ENCODE measurements around the gene CD80. TPM values are rescaled to one million over a fixed set of nuclear protein-coding genes. Genes with fewer than 3 reads are reported as not detected.

The CD80 gene
- polyA plus RNA-seq, 1 of the 3 experiments (the other 2 are of a cell fraction), result not detected

DNA sequence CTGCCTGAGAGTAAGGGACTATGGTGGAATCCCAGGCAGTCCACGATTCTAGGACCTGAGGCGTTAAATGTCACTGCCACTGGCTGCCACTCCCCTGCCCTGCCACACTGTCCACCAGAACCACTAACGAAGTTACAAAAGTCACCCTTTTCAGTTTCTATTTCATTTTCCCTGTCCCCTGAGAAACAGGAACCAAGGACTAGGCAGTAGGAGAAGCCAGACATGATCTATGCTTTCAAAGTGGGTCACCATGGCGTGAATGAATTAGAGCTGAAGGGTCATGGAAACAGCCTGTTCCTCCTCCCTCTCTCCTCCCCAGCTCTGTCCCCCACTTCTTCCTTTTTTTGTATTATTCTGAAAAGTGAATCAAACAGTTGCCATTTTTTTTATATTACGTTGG is 10.8 kb upstream of the CD80 start:
- no peaks in the 10 kb centered on the region for H3F3A ChIP-seq (replicated peaks; ENCODE audit: insufficient read depth)
- no peaks in the 10 kb centered on the region for H3K36me3 ChIP-seq (replicated peaks in 1 of 2; ENCODE audit: control insufficient read depth in 1 of 2, insufficient read depth in 2 of 2, low read length in 1 of 2)
- no peaks in the 10 kb centered on the region for H3K9me2 ChIP-seq
- no peaks in the 10 kb centered on the region for H3K79me2 ChIP-seq (ENCODE audit: insufficient read depth)
- H2AFZ ChIP-seq (ENCODE audit: low read depth), result no peak overlapping the region
- no peak overlapping the region for H3K4me2 ChIP-seq
- CTCF ChIA-PET, result interaction anchor here (1.4 kb wide), 1 partner anchor 111 kb away, joined by 3 read pairs; no protein-coding TSS in a partner anchor
- H3K9ac ChIP-seq, result no peak overlapping the region
- 80% methylated on average over 5 of the region's 5 CpGs for WGBS (ENCODE audit: low lambda C conversion rate)
- H3K27ac ChIP-seq (ENCODE audit: low read depth in 2 of 2, low read length in 1 of 2), result no peak overlapping the region
- POLR2A ChIA-PET, result no interaction called here
- DNase-seq, result no peak
- no peaks in the 10 kb centered on the region for H3K9me3 ChIP-seq
- H3K4me1 ChIP-seq (ENCODE audit: control insufficient read depth in 1 of 2, insufficient read depth in 2 of 2, low read depth in 1 of 2, low read length in 1 of 2), result no peaks in the 10 kb centered on the region
- H3K4me3 ChIP-seq (ENCODE audit: low read depth in 2 of 2, low read length in 1 of 2), result no peak overlapping the region
- H3K27me3 ChIP-seq (ENCODE audit: insufficient read depth), result no peaks in the 10 kb centered on the region
- TF ChIP-seq, protein P1, sequence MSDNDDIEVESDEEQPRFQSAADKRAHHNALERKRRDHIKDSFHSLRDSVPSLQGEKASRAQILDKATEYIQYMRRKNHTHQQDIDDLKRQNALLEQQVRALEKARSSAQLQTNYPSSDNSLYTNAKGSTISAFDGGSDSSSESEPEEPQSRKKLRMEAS (IDR thresholded peaks at IDR 0.05; ENCODE audit: low read depth), result no peak
- TF ChIP-seq ELF1 (IDR thresholded peaks at IDR 0.05) (no peak), NFIC (IDR thresholded peaks at IDR 0.05; ENCODE audit: borderline replicate concordance) (no peak)
- H4K20me1 ChIP-seq (ENCODE audit: insufficient read depth), result no peaks in the 10 kb centered on the region

DNA sequence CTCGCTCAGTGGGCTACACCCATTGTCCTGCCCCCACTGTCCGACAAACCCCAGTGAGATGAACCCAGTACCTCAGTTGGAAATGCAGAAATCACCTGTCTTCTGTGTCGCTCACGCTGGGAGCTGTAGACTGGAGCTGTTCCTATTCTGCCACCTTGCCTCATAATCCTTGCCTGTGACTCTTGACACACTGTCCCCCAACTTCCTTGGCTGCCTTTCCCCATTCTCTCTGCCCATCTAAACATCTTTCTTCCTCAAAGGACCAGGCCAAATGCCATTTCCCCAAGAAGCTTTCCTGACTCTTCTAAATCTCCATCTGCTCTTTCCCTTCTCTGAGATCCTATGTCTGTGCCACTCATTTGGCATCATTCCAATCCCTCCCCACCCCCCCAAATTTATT is 9.7 kb upstream of the CD80 start:
- H3K9me2 ChIP-seq, result no peaks in the 10 kb centered on the region
- H3K9ac ChIP-seq, result no peak overlapping the region
- no peaks in the 10 kb centered on the region for H3K27me3 ChIP-seq (ENCODE audit: insufficient read depth)
- H3K4me2 ChIP-seq, result no peak overlapping the region
- TF ChIP-seq, protein P1 (IDR thresholded peaks at IDR 0.05; ENCODE audit: low read depth), result no peak
- TF ChIP-seq RAD21 (IDR thresholded peaks at IDR 0.05; ENCODE audit: low read length) (no peak), RFX5 (IDR thresholded peaks at IDR 0.05; ENCODE audit: low read length) (no peak), TEAD4 (IDR thresholded peaks at IDR 0.05; ENCODE audit: borderline replicate concordance, insufficient read depth) (no peak), MXI1 (IDR thresholded peaks at IDR 0.05; ENCODE audit: low read depth, low read length) (no peak), ELF1 (IDR thresholded peaks at IDR 0.05) (no peak), POLR2AphosphoS5 (IDR thresholded peaks at IDR 0.05; ENCODE audit: low read depth, low read length) (no peak), NRF1 (IDR thresholded peaks at IDR 0.05; ENCODE audit: low read depth, low read length) (no peak), SIN3A (IDR thresholded peaks at IDR 0.05; ENCODE audit: borderline replicate concordance, low read depth, low read length) (no peak), EP300 (IDR thresholded peaks at IDR 0.05; ENCODE audit: borderline replicate concordance in 1 of 2, low read depth in 1 of 2, low read length in 1 of 2) (no peak), GABPA (IDR thresholded peaks at IDR 0.05; ENCODE audit: low read depth) (no peak), JUND (IDR thresholded peaks at IDR 0.05) (no peak), FOSL2 (IDR thresholded peaks at IDR 0.05; ENCODE audit: borderline replicate concordance, low read depth) (no peak), CHD2 (IDR thresholded peaks at IDR 0.05; ENCODE audit: low read length, partially characterized antibody) (no peak), FOXJ3 (CRISPR knock-in tag; IDR thresholded peaks at IDR 0.05) (no peak)
- TF ChIP-seq, protein P2, sequence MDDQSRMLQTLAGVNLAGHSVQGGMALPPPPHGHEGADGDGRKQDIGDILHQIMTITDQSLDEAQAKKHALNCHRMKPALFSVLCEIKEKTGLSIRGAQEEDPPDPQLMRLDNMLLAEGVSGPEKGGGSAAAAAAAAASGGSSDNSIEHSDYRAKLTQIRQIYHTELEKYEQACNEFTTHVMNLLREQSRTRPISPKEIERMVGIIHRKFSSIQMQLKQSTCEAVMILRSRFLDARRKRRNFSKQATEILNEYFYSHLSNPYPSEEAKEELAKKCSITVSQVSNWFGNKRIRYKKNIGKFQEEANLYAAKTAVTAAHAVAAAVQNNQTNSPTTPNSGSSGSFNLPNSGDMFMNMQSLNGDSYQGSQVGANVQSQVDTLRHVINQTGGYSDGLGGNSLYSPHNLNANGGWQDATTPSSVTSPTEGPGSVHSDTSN (IDR thresholded peaks at IDR 0.05), result no peak
- TF ChIP-seq, protein P3, sequence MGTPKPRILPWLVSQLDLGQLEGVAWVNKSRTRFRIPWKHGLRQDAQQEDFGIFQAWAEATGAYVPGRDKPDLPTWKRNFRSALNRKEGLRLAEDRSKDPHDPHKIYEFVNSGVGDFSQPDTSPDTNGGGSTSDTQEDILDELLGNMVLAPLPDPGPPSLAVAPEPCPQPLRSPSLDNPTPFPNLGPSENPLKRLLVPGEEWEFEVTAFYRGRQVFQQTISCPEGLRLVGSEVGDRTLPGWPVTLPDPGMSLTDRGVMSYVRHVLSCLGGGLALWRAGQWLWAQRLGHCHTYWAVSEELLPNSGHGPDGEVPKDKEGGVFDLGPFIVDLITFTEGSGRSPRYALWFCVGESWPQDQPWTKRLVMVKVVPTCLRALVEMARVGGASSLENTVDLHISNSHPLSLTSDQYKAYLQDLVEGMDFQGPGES (IDR thresholded peaks at IDR 0.05; ENCODE audit: low read depth, low read length), result no peak
- TF ChIP-seq, protein P4, sequence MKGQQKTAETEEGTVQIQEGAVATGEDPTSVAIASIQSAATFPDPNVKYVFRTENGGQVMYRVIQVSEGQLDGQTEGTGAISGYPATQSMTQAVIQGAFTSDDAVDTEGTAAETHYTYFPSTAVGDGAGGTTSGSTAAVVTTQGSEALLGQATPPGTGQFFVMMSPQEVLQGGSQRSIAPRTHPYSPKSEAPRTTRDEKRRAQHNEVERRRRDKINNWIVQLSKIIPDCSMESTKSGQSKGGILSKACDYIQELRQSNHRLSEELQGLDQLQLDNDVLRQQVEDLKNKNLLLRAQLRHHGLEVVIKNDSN (IDR thresholded peaks at IDR 0.05; ENCODE audit: borderline replicate concordance, low read depth), result no peak
- TF ChIP-seq, protein P5, sequence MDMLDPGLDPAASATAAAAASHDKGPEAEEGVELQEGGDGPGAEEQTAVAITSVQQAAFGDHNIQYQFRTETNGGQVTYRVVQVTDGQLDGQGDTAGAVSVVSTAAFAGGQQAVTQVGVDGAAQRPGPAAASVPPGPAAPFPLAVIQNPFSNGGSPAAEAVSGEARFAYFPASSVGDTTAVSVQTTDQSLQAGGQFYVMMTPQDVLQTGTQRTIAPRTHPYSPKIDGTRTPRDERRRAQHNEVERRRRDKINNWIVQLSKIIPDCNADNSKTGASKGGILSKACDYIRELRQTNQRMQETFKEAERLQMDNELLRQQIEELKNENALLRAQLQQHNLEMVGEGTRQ (IDR thresholded peaks at IDR 0.05; ENCODE audit: borderline replicate concordance, low read depth, low read length), result no peak
- TF ChIP-seq, protein P6, sequence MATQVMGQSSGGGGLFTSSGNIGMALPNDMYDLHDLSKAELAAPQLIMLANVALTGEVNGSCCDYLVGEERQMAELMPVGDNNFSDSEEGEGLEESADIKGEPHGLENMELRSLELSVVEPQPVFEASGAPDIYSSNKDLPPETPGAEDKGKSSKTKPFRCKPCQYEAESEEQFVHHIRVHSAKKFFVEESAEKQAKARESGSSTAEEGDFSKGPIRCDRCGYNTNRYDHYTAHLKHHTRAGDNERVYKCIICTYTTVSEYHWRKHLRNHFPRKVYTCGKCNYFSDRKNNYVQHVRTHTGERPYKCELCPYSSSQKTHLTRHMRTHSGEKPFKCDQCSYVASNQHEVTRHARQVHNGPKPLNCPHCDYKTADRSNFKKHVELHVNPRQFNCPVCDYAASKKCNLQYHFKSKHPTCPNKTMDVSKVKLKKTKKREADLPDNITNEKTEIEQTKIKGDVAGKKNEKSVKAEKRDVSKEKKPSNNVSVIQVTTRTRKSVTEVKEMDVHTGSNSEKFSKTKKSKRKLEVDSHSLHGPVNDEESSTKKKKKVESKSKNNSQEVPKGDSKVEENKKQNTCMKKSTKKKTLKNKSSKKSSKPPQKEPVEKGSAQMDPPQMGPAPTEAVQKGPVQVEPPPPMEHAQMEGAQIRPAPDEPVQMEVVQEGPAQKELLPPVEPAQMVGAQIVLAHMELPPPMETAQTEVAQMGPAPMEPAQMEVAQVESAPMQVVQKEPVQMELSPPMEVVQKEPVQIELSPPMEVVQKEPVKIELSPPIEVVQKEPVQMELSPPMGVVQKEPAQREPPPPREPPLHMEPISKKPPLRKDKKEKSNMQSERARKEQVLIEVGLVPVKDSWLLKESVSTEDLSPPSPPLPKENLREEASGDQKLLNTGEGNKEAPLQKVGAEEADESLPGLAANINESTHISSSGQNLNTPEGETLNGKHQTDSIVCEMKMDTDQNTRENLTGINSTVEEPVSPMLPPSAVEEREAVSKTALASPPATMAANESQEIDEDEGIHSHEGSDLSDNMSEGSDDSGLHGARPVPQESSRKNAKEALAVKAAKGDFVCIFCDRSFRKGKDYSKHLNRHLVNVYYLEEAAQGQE (IDR thresholded peaks at IDR 0.05; ENCODE audit: low read depth, low read length), result no peak
- H3K36me3 ChIP-seq (replicated peaks in 1 of 2; ENCODE audit: control insufficient read depth in 1 of 2, insufficient read depth in 2 of 2, low read length in 1 of 2), result no peaks in the 10 kb centered on the region
- H3K79me2 ChIP-seq (ENCODE audit: insufficient read depth), result no peaks in the 10 kb centered on the region
- POLR2A ChIA-PET, result no interaction called here
- CTCF ChIA-PET, result no interaction called here
- no peaks in the 10 kb centered on the region for H4K20me1 ChIP-seq (ENCODE audit: insufficient read depth)
- no peak overlapping the region for H3K27ac ChIP-seq (ENCODE audit: low read depth in 2 of 2, low read length in 1 of 2)
- no peaks in the 10 kb centered on the region for H3K9me3 ChIP-seq
- H3K4me1 ChIP-seq (ENCODE audit: control insufficient read depth in 1 of 2, insufficient read depth in 2 of 2, low read depth in 1 of 2, low read length in 1 of 2), result no peaks in the 10 kb centered on the region
- no peak overlapping the region for H2AFZ ChIP-seq (ENCODE audit: low read depth)
- no peaks in the 10 kb centered on the region for H3F3A ChIP-seq (replicated peaks; ENCODE audit: insufficient read depth)
- no peak for DNase-seq
- no peak overlapping the region for H3K4me3 ChIP-seq (ENCODE audit: low read depth in 2 of 2, low read length in 1 of 2)
- 85% methylated on average over 2 of the region's 4 CpGs for WGBS (ENCODE audit: low lambda C conversion rate)

Measured in SK-N-SH (cell line).